ENCODE data around the gene POGLUT2. TPM values are rescaled to one million over a fixed set of nuclear protein-coding genes. Genes with fewer than 3 reads are reported as not detected.

POGLUT2 gene
- polyA plus RNA-seq: 15.4 TPM
- long read RNA-seq, donor 1, partial matches to known transcripts: 0 of 2 reads
- long read RNA-seq, donor 1, other reads (novel, unspliced or antisense): 0 of 2 reads
- long read RNA-seq, donor 2, partial matches to known transcripts: 0 of 1 reads
- long read RNA-seq, donor 2, other reads (novel, unspliced or antisense): 0 of 1 reads
- long read RNA-seq, donor 3: 0 reads
- long read RNA-seq, donor 4, partial matches to known transcripts: 0 of 1 reads
- long read RNA-seq, donor 4, other reads (novel, unspliced or antisense): 0 of 1 reads
- long read RNA-seq, donor 5, transcript KDELC1-201 (10 exons, 2,060 nt): major isoform, 7 of 7 reads
- long read RNA-seq, donor 5, partial matches to known transcripts: 0 of 7 reads
- long read RNA-seq, donor 5, other reads (novel, unspliced or antisense): 0 of 7 reads
- long read RNA-seq, donor 6, partial matches to known transcripts: 0 of 3 reads
- long read RNA-seq, donor 6, other reads (novel, unspliced or antisense): 0 of 3 reads
- long read RNA-seq, donor 7, partial matches to known transcripts: 0 of 4 reads
- long read RNA-seq, donor 7, other reads (novel, unspliced or antisense): 0 of 4 reads
- long read RNA-seq, donor 8, partial matches to known transcripts: 0 of 3 reads
- long read RNA-seq, donor 8, other reads (novel, unspliced or antisense): 0 of 3 reads
- long read RNA-seq, donor 9, partial matches to known transcripts: 0 of 3 reads
- long read RNA-seq, donor 9, other reads (novel, unspliced or antisense): 0 of 3 reads
- long read RNA-seq, donor 10, partial matches to known transcripts: 0 of 3 reads
- long read RNA-seq, donor 10, other reads (novel, unspliced or antisense): 0 of 3 reads
- long read RNA-seq, donor 11: 0 reads

DNA sequence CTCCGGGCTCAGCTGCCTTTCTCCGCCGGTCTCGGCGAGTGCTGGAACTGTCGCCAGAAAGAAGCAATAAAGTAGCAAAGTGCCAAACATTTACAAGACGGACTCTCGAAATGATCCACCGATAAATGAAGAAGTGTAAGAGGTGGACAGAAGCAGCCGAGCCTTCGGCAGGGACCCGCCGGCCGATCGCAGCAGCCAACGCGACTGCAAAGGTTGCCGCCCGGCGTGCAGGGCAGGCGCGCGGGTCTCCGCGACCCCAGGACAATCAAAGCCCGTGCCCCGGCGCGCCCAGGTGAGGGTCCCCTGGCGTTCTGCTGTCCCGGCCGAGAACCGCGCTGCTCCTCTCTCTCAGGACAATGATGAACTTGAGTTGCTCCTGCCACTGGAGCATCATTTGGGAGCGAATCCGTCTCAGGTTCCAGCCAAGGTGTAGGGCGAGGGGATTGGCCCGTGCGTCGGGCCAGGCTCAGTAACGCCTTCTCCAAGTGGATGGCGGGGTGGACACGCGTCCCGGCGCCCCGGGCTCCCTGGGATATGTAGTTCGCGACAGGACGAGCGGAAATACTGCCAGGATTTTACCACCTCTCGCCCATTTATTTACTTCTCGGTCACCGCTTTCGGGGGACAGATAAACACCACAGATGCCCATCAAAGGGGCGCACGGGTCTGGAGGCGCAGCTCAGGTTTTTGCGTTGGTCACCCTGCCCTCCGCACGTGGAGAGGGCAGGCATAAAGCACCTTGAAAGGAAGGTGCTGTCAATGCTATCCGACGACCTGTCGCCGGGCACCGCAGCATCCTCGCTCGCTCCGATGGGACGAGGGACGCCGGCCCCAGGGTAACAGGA is at the start of gene POGLUT2, which contains the start of gene BIVM:
TSS of gene POGLUT2 (minus strand) at position 396 of the 845 bp plus-strand sequence. CDS start at position 90, 306 bp downstream.
TSS of gene BIVM (plus strand) at position 539 of the 845 bp plus-strand sequence. CDS start 8,149 bp downstream, outside the sequence.
- Histone ChIP-seq H3K36me3 (ENCODE audit: control insufficient read depth, insufficient read depth, low read length) (peaks cover 3% of the 10 kb centered on the region), H3K9me3 (ENCODE audit: control insufficient read depth, low read depth, low read length) (no peaks in the 10 kb centered on the region), H3K4me3 (ENCODE audit: low read length) (peak within 1 kb of the TSS; percentile 64), H3K27ac (ENCODE audit: low read length) (peak within 1 kb of the TSS; percentile 74), H3K27me3 (ENCODE audit: control insufficient read depth, insufficient read depth, low read length) (no peaks in the 10 kb centered on the region), H3K4me1 (ENCODE audit: control insufficient read depth, insufficient read depth, low read length) (peaks cover 3% of the 10 kb centered on the region)
- WGBS (ENCODE audit: insufficient coverage, low lambda C conversion rate): 20% methylated on average over 1 of the region's 72 CpGs
- DNase-seq: peak; percentile 90 to 94

DNA sequence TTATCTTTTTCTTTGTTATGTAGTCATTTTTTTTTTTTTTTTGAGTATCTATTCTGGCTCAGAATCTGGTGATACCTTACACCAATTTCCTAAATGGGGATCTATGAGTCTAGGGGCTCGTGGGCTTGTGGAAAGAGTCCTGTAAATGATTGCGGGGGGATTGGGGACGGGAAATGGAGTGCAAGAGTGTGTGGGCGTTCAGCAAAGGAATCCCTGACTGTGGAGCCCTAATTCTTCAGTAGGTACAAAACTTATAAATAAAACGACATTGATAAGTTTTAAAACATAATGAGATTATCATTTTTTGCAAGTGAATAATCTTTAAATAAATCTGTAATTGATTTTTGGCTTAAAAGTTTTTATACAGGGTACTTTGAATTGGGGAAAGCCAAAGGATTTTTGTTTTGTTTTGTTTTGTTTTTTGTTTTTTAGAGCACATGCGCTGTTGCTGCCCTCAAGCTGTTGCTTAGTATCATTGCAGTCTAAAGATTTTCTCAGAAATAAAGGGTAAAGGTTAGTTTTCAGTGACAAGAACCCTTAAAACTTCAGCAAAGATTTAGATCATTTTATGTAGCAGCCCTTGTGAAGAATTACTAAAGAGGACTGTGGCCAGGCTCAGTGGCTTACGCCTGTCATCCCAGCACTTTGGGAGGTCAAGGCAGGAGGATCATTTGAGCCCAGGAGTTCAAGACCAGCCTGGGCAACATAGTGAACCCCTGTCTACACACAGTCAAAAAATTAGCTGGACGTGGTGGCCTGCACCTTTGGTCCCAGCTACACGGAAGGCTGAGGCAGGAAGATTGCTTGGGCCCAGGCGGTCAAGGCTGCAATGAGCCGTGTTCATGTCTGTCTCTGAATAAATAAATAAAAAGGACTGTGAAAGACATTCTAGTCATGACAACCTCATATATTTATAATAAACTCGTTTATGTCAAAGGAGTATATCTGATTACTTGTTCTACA is 48.8 kb upstream of the POGLUT2 start:
- peaks cover 6% of the 10 kb centered on the region for H3K36me3 ChIP-seq (ENCODE audit: control insufficient read depth, insufficient read depth, low read length)
- H3K27me3 ChIP-seq (ENCODE audit: control insufficient read depth, insufficient read depth, low read length): no peaks in the 10 kb centered on the region
- DNase-seq: peak; percentile 19 to 43
- WGBS (ENCODE audit: insufficient coverage, low lambda C conversion rate): 26% methylated on average over 2 of the region's 12 CpGs
- H3K4me3 ChIP-seq (ENCODE audit: low read length): peak overlapping the region; percentile 91
- H3K9me3 ChIP-seq (ENCODE audit: control insufficient read depth, low read depth, low read length): no peaks in the 10 kb centered on the region
- peaks cover 6% of the 10 kb centered on the region for H3K4me1 ChIP-seq (ENCODE audit: control insufficient read depth, insufficient read depth, low read length)
- H3K27ac ChIP-seq (ENCODE audit: low read length): peak overlapping the region; percentile 98

DNA sequence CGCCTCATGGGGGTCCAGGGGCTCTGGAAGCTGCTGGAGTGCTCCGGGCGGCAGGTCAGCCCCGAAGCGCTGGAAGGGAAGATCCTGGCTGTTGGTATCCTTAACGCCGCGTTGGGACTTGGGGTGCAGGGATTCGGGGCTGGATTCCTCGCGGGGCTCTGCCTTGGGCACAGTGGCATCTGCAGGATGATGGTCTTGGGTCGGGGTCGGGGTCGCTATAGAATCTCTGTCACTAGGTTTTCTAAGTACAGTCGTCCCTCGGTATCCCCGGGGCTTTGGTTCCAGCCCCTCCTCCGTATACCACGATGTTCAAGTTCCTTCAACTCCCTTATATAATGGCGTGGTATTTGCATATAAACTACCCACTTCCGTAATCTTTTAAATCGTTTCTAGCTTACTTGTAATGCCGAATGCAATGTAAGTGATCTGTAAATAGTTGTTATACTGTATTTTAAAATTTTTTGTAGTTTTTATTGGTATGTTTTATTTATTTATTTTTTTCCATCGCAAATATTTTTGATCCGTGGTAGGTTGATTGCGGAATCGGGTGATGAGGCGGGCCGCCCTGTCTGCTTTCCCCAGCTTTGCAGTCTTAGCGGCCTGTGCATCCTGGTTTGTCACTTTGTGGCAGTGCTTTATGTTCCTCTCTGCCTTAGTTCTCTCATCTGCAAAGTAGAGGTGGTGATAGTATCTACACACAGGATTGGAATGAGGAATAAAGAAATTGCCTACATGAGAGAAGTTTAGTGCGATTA is 47.7 kb upstream of the POGLUT2 start:
- H3K27me3 ChIP-seq (ENCODE audit: control insufficient read depth, insufficient read depth, low read length): no peaks in the 10 kb centered on the region
- peak overlapping the region; percentile 98 for H3K27ac ChIP-seq (ENCODE audit: low read length)
- H3K4me3 ChIP-seq (ENCODE audit: low read length): peak overlapping the region; percentile 91
- peaks cover 6% of the 10 kb centered on the region for H3K4me1 ChIP-seq (ENCODE audit: control insufficient read depth, insufficient read depth, low read length)
- H3K36me3 ChIP-seq (ENCODE audit: control insufficient read depth, insufficient read depth, low read length): peaks cover 4% of the 10 kb centered on the region
- DNase-seq: peak in 1 of 2 donors; percentile 63
- WGBS (ENCODE audit: insufficient coverage, low lambda C conversion rate): 0% methylated on average over 5 of the region's 31 CpGs
- H3K9me3 ChIP-seq (ENCODE audit: control insufficient read depth, low read depth, low read length): no peaks in the 10 kb centered on the region

DNA sequence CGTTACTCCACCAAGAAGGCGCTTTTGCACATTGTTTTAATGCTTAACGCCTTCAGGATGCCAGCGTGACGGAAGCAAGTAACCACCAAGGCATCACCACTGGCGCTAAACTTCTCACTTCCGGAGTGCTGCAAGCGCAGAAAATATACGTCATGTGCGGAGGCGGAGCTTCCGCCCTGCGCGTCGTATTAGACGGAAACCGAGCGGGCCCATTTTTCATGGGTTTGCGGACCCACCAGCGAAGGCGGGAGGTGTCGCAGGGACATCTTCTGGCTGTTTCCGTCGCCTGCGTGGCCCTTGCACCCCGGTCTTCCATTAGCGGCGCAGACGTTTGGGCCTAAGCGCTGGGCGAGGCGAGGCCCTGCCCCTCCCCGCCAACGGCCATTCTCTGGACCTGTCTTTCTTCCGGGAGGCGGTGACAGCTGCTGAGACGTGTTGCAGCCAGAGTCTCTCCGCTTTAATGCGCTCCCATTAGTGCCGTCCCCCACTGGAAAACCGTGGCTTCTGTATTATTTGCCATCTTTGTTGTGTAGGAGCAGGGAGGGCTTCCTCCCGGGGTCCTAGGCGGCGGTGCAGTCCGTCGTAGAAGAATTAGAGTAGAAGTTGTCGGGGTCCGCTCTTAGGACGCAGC is 47.0 kb upstream of the POGLUT2 start, which contains the start of gene ERCC5:
TSS of gene ERCC5 (plus strand) at position 403 of the 631 bp plus-strand sequence. CDS start 235 bp downstream, outside the sequence.
- Histone ChIP-seq H3K4me1 (ENCODE audit: control insufficient read depth, insufficient read depth, low read length) (peaks cover 6% of the 10 kb centered on the region), H3K4me3 (ENCODE audit: low read length) (peak within 1 kb of the TSS; percentile 91), H3K27ac (ENCODE audit: low read length) (peak within 1 kb of the TSS; percentile 98), H3K27me3 (ENCODE audit: control insufficient read depth, insufficient read depth, low read length) (no peaks in the 10 kb centered on the region), H3K36me3 (ENCODE audit: control insufficient read depth, insufficient read depth, low read length) (peaks cover 7% of the 10 kb centered on the region), H3K9me3 (ENCODE audit: control insufficient read depth, low read depth, low read length) (no peaks in the 10 kb centered on the region)
- peak; percentile 98 to 99 for DNase-seq
- no CpG with 5 or more reads among the region's 49 CpGs for WGBS (ENCODE audit: insufficient coverage, low lambda C conversion rate)

DNA sequence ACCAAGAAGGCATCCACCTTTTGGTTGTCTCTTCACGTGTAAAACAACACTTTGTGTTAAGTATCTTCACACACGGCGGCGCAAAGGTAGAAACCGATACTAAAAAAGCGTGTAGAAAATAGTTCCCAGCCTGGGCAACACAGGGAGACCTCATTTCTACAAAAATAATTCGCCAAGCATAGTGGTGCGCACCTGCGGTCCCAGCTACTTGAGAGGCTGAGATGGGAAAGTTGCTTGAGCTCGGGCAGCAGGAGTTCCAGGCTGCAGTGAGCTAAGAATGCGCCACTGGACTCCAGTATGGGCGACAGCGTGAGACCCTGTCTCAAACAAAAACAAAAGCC is 46.5 kb upstream of the POGLUT2 start:
- Histone ChIP-seq H3K27ac (ENCODE audit: low read length) (peak overlapping the region; percentile 98), H3K9me3 (ENCODE audit: control insufficient read depth, low read depth, low read length) (no peaks in the 10 kb centered on the region), H3K36me3 (ENCODE audit: control insufficient read depth, insufficient read depth, low read length) (peaks cover 8% of the 10 kb centered on the region), H3K4me3 (ENCODE audit: low read length) (peak overlapping the region; percentile 91), H3K4me1 (ENCODE audit: control insufficient read depth, insufficient read depth, low read length) (peaks cover 6% of the 10 kb centered on the region), H3K27me3 (ENCODE audit: control insufficient read depth, insufficient read depth, low read length) (no peaks in the 10 kb centered on the region)
- no peak for DNase-seq
- no CpG with 5 or more reads among the region's 13 CpGs for WGBS (ENCODE audit: insufficient coverage, low lambda C conversion rate)

DNA sequence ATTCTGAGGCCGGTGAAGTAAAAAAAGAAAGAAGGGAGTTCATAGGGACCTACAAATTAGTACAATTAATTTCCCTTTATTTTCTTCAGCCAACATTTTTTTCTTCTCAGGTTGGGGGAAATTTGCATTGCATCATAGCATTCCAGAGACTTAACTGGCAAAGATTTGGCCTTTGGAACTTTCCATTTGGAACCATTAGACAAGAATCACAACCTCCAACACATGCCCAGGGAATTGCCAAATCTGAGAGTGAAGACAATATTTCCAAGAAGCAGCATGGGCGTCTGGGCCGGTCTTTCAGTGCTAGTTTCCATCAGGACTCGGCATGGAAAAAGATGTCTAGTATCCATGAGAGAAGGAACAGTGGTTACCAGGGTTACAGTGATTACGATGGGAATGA is 40.7 kb upstream of the POGLUT2 start:
- no peaks in the 10 kb centered on the region for H3K9me3 ChIP-seq (ENCODE audit: control insufficient read depth, low read depth, low read length)
- peaks cover 4% of the 10 kb centered on the region for H3K4me1 ChIP-seq (ENCODE audit: control insufficient read depth, insufficient read depth, low read length)
- no peaks in the 10 kb centered on the region for H3K27me3 ChIP-seq (ENCODE audit: control insufficient read depth, insufficient read depth, low read length)
- H3K4me3 ChIP-seq (ENCODE audit: low read length): no peak overlapping the region
- peak in 1 of 2 donors; percentile 21 for DNase-seq
- WGBS (ENCODE audit: insufficient coverage, low lambda C conversion rate): 83% methylated on average over 1 of the region's 5 CpGs
- H3K36me3 ChIP-seq (ENCODE audit: control insufficient read depth, insufficient read depth, low read length): peaks cover 31% of the 10 kb centered on the region
- no peak overlapping the region for H3K27ac ChIP-seq (ENCODE audit: low read length)

DNA sequence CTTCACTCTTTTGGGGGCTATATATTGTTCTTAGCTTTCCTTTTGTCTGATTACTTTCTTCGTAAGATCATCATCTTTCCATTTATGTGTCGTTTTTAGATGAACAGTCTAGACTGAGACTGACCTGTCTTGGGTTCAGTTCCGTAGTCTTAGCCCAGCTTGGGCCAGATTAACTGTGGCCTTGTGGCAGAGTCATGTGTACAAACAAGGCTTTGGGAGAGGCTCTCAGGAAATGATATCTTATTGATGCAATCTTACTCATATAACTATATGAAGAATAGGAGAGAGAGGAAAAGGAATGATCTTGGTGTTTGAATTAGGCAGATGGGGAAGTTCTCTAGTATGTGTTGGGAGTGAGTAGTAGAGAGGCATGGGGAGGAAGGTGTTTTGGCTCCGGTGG is 40.2 kb upstream of the POGLUT2 start:
- H3K27me3 ChIP-seq (ENCODE audit: control insufficient read depth, insufficient read depth, low read length): no peaks in the 10 kb centered on the region
- H3K4me1 ChIP-seq (ENCODE audit: control insufficient read depth, insufficient read depth, low read length): peaks cover 4% of the 10 kb centered on the region
- 100% methylated on average over 1 of the region's 4 CpGs for WGBS (ENCODE audit: insufficient coverage, low lambda C conversion rate)
- no peak for DNase-seq
- peaks cover 31% of the 10 kb centered on the region for H3K36me3 ChIP-seq (ENCODE audit: control insufficient read depth, insufficient read depth, low read length)
- H3K9me3 ChIP-seq (ENCODE audit: control insufficient read depth, low read depth, low read length): no peaks in the 10 kb centered on the region
- no peak overlapping the region for H3K4me3 ChIP-seq (ENCODE audit: low read length)
- H3K27ac ChIP-seq (ENCODE audit: low read length): no peak overlapping the region

DNA sequence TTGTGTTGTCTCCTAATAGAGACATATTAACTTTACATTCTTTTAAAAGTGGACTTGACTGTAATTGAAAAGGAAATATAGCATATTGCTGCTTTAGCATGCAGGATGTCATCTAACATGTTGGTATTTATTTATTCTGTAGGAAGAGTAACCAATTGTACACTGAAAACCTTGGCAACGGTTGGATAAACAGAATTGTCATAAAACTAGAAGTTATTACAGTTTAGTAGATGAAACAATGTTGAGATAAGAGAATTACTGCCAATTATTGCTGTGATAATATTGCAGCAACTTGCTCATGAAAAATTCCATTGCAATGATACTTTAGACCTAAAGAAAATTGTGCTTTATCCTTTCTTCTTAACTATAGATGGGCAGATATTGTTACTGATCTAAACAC is 39.5 kb upstream of the POGLUT2 start:
- DNase-seq: peak in 1 of 2 donors; percentile 33
- H3K4me3 ChIP-seq (ENCODE audit: low read length): no peak overlapping the region
- H3K4me1 ChIP-seq (ENCODE audit: control insufficient read depth, insufficient read depth, low read length): peaks cover 4% of the 10 kb centered on the region
- no peaks in the 10 kb centered on the region for H3K9me3 ChIP-seq (ENCODE audit: control insufficient read depth, low read depth, low read length)
- 17% methylated on average over 1 of the region's 1 CpG for WGBS (ENCODE audit: insufficient coverage, low lambda C conversion rate)
- H3K27ac ChIP-seq (ENCODE audit: low read length): peak overlapping the region; percentile 1
- H3K27me3 ChIP-seq (ENCODE audit: control insufficient read depth, insufficient read depth, low read length): no peaks in the 10 kb centered on the region
- H3K36me3 ChIP-seq (ENCODE audit: control insufficient read depth, insufficient read depth, low read length): peaks cover 33% of the 10 kb centered on the region
